NT2/D1 (cell line): ENCODE data around the gene TRAF3IP1.

Experiments
- SUZ12 ChIP-seq: IDR thresholded peaks from 2 replicates; pipeline ENCODE4 v1.6.1; 2011; ENCODE audit not compliant: insufficient read length, insufficient read depth; ENCODE audit errors: extremely low read depth
- YY1 ChIP-seq: IDR thresholded peaks from 2 replicates; pipeline ENCODE4 v1.6.1; 2011; ENCODE audit not compliant: insufficient read length, insufficient read depth
- ZNF274 ChIP-seq: IDR thresholded peaks from 2 replicates; pipeline ENCODE4 v1.6.1; 2011; ENCODE audit warnings: mild to moderate bottlenecking, low read depth, low read length

GRCh38 chr2:238423561-238424312 is 103.4 kb downstream of the TRAF3IP1 start:
- no peak for TF ChIP-seq ZNF274
- no peak for TF ChIP-seq SUZ12
- TF ChIP-seq YY1 = no peak
